ENCODE results near the gene SNAPC4. TPM values are rescaled to one million over a fixed set of nuclear protein-coding genes. Genes with fewer than 3 reads are reported as not detected.

SNAPC4 gene
- total and polyA plus RNA-seq, 9 of the 15 experiments (the other 6 are each of a cell fraction or from before 2014, with no cell fraction given): 0.21 to 21.8 (median 8.8) TPM

- TF ChIP-seq ZNF639 (CRISPR knock-in tag; conservative IDR thresholded peaks at IDR 0.05 in 1 of 2, IDR thresholded peaks at IDR 0.05 in 1 of 2) (no peak), SIN3A (IDR thresholded peaks at IDR 0.05; ENCODE audit: borderline replicate concordance in 2 of 2, control insufficient read depth in 1 of 2, low read depth in 2 of 2, low read length in 2 of 2) (peak; percentile 5 to 73; a peak in 1 of 4 replicates), SNRNP70 (optimal IDR thresholded peaks at IDR 0.05; ENCODE audit: low read depth, low read length) (no peak), ZSCAN29 (IDR thresholded peaks at IDR 0.05) (no peak), NR2C1 (IDR thresholded peaks at IDR 0.05) (peak; percentile 36; the same call in 1 of the 2 replicates), NR2C1 (tag; IDR thresholded peaks at IDR 0.05) (peak; percentile 38; the same call in 1 of the 2 replicates), ARID3A (IDR thresholded peaks at IDR 0.05; ENCODE audit: borderline replicate concordance, low read depth, low read length) (no peak), ZNF518B (CRISPR knock-in tag; IDR thresholded peaks at IDR 0.05) (no peak), RFX5 (IDR thresholded peaks at IDR 0.05; ENCODE audit: low read depth, low read length) (no peak), UBTF (IDR thresholded peaks at IDR 0.05; ENCODE audit: borderline replicate concordance in 1 of 2, low read depth in 2 of 2, low read length in 2 of 2) (peak in 1 of 2 experiments; percentile 81; a peak in 2 of 4 replicates), ZNF384 (IDR thresholded peaks at IDR 0.05; ENCODE audit: low read depth, low read length) (no peak), TEAD1 (CRISPR knock-in tag; IDR thresholded peaks at IDR 0.05) (no peak), HNRNPK (IDR thresholded peaks at IDR 0.05; ENCODE audit: low read depth, low read length, poor library complexity, severe bottlenecking) (no peak), RBM25 (IDR thresholded peaks at IDR 0.05; ENCODE audit: low read depth, low read length, severe bottlenecking) (no peak)
Measured at GRCh38 chr9:136373300-136374182, 26.4 kb downstream of the SNAPC4 start, which contains the start of gene CARD9 (continued).
